ENCODE measurements around the gene HOXC5.
"Not testable (repeated sequence)": the region's sequence is repeated elsewhere in the genome, so short reads cannot be mapped to it uniquely, and the experiment has no call there.

Gene HOXC5

GRCh38 chr12:54041097-54041690 is 8.3 kb downstream of the HOXC5 start:
- no peak for DNase-seq (ENCODE audit: low read depth)
- no peak for TF ChIP-seq CTCF (IDR thresholded peaks at IDR 0.05; ENCODE audit: low read length, missing control alignments)
- no peak overlapping the region for H3K4me3 ChIP-seq (replicated peaks; ENCODE audit: low read depth, low read length)

GRCh38 chr12:54042033-54042432 is 9.2 kb downstream of the HOXC5 start:
- H3K4me3 ChIP-seq (replicated peaks; ENCODE audit: low read depth, low read length); DNase-seq (ENCODE audit: low read depth): not testable (repeated sequence)

GRCh38 chr12:54042970-54043853 is 10.4 kb downstream of the HOXC5 start:
- no peak overlapping the region for H3K4me3 ChIP-seq (replicated peaks; ENCODE audit: low read depth, low read length)
- no peak for TF ChIP-seq CTCF (IDR thresholded peaks at IDR 0.05; ENCODE audit: low read length, missing control alignments)
- DNase-seq (ENCODE audit: low read depth) = no peak

- DNase-seq (ENCODE audit: low read depth) = no peak
- TF ChIP-seq CTCF (IDR thresholded peaks at IDR 0.05; ENCODE audit: low read length, missing control alignments) = no peak
- H3K4me3 ChIP-seq (replicated peaks; ENCODE audit: low read depth, low read length) = no peak overlapping the region
Observed at GRCh38 chr12:54044425-54045103, 11.7 kb downstream of the HOXC5 start.

GRCh38 chr12:54045401-54045800 is 12.6 kb downstream of the HOXC5 start:
- no peak for TF ChIP-seq CTCF (IDR thresholded peaks at IDR 0.05; ENCODE audit: low read length, missing control alignments)
- H3K4me3 ChIP-seq (replicated peaks; ENCODE audit: low read depth, low read length) = no peak overlapping the region
- no peak for DNase-seq (ENCODE audit: low read depth)

- H3K4me3 ChIP-seq (replicated peaks; ENCODE audit: low read depth, low read length) = no peak overlapping the region
- no peak for DNase-seq (ENCODE audit: low read depth)
- TF ChIP-seq CTCF (IDR thresholded peaks at IDR 0.05; ENCODE audit: low read length, missing control alignments) = no peak
Observed at GRCh38 chr12:54045868-54046521, 13.1 kb downstream of the HOXC5 start.

- H3K4me3 ChIP-seq (replicated peaks; ENCODE audit: low read depth, low read length) = no peak overlapping the region
- no peak for TF ChIP-seq CTCF (IDR thresholded peaks at IDR 0.05; ENCODE audit: low read length, missing control alignments)
- no peak for DNase-seq (ENCODE audit: low read depth)
Observed at GRCh38 chr12:54046809-54047159, 13.9 kb downstream of the HOXC5 start.

Data from fibroblast of pulmonary artery (primary cell).